Stimulated activated naive B cell treated with anti-CD40 and anti-IgM and Interleukin-4, amounts not matched to agents 10 μg/mL and 1 μg/mL and 100 μg/mL, for 72 hours (primary cell): ENCODE measurements around the gene ATG101.
"Not testable (repeated sequence)": the region's sequence is repeated elsewhere in the genome, so short reads cannot be mapped to it uniquely, and the experiment has no call there.

Experiments
- ATAC-seq, 2 donors: fragments of 150-1000 bp; cut with Tn5 transposase; replicated peaks; 2 replicates each; pipeline ENCODE4 v1.10.0; 2021; ENCODE audit warnings: moderate library complexity in 1 of 2
- DNase-seq: peaks from one replicate; pipeline ENCODE4 v3.0.0; 2021
- H3K27ac Mint-ChIP-seq: one replicate; pipeline ENCODE4 v1.8.0; 2022; ENCODE audit warnings: mild to moderate bottlenecking, mixed read lengths
- H3K27me3 Mint-ChIP-seq, 2 donors: one replicate each; pipeline ENCODE4 v1.8.0; 2022; ENCODE audit warnings: mixed read lengths in 2 of 2
- H3K36me3 Mint-ChIP-seq, 2 donors: one replicate each; pipeline ENCODE4 v1.8.0; 2022; ENCODE audit warnings: mixed read lengths in 2 of 2, mild to moderate bottlenecking in 1 of 2
- H3K4me1 Mint-ChIP-seq, 2 donors: one replicate each; pipeline ENCODE4 v1.8.0; 2022; ENCODE audit warnings: mixed read lengths in 2 of 2, mild to moderate bottlenecking in 1 of 2
- H3K4me3 Mint-ChIP-seq, 2 donors: one replicate each; pipeline ENCODE4 v1.8.0; 2022; ENCODE audit warnings: mild to moderate bottlenecking in 2 of 2, mixed read lengths in 2 of 2, moderate library complexity in 1 of 2
- H3K9me3 Mint-ChIP-seq, 2 donors: one replicate each; pipeline ENCODE4 v1.8.0; 2022; ENCODE audit warnings: mixed read lengths in 2 of 2, mild to moderate bottlenecking in 1 of 2

The ATG101 gene

DNA sequence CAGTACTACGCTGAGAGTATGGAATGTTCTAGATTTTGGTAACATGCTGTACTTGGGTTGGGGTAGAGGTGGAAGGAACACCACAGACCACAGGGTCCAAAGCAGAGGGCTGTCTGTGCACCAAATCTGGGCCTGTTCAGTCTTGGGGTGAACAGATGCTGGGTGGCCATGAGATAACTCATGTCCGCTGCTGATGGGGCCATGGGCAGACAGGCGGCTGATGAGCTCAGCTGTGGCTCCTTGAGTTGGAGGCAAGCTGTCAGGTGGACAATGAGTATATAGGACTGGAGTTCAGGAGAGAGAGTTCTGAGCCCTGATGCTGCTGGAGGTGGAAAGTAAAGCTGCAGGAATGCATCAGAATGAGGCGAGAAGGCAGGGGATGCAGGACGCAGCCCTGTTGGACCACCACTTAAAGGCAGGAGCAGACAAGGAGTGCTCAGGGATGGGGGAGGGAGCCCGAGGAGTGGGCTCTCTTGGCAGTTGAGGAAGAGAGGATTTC is 16.0 kb downstream of the ATG101 start:
- H3K4me1 Mint-ChIP-seq: peaks cover 37 to 48% of the 10 kb centered on the region in 2 donors
- no peak overlapping the region for H3K27ac Mint-ChIP-seq
- ATAC-seq (no peak), DNase-seq (no peak)
- peaks cover 0 to 10% of the 10 kb centered on the region in 2 donors for H3K36me3 Mint-ChIP-seq
- peaks cover 23 to 34% of the 10 kb centered on the region in 2 donors for H3K27me3 Mint-ChIP-seq
- no peaks in the 10 kb centered on the region for H3K9me3 Mint-ChIP-seq
- H3K4me3 Mint-ChIP-seq: no peak overlapping the region

DNA sequence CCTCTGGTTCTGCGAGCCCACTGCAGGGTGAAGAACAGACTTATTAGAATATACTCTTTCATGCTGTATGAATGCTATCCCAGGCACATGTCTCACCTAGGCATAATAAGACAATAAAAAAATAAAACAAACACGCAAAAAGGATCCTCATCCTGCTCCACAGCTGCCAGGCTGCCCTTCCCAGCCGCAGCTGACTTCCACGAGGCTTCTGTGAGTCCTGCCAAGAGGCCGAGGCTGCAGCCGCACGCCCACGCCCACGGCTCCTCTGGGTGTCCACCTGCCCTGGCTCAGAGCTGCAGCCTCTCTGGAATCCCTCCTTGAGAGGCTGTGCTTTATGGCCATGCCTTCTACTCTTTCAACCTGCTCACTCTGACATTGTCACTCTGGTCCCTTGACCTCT is 16.6 kb downstream of the ATG101 start:
- Mint-ChIP-seq H3K4me3 (no peak overlapping the region), H3K9me3 (no peaks in the 10 kb centered on the region)

DNA sequence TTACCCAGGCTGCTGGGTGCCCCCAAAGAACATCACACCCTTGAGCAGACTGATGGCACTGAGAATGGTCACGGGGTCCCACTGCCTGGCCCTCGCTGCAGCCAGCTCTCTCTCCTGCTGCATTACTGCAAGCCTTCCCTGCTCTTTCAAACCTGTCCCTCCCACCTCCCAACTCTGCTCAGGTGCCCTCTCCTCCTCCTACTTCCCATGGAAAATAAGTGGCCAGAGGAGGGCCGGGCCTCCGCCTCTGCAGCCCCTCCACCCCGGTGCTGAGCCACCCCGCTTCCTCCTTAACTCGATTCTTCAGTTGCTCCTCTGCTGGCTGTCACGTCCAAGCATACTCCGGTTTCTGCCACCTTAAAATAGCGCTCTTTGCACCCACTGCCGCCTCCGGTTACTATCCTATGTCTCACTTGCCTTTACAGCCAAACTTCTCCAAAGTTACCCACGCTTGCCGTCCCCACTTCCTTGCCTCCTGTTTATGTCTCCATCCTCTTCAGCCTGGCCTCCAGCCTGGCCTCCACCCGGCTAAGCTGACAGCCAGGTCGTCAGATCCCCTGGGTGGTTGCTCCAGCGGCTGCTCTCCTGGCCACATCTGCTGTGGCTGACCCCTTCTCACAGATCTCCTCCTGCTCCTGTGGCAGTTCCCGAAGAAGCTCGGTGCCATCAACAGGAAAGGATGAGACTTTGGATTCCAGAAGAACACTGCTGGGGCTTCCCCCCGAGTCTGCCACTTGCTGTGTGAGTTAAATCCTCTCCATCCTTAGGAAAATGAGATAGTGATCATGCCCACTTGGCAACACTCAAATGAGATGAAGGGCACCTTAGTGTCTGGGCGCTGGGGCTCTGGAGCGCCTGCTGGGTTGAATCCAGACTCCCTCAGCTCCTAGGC is 17.4 kb downstream of the ATG101 start:
- peaks cover 0 to 10% of the 10 kb centered on the region in 2 donors for H3K36me3 Mint-ChIP-seq
- H3K27ac Mint-ChIP-seq: peak overlapping the region; percentile 0
- no peaks in the 10 kb centered on the region for H3K9me3 Mint-ChIP-seq

More for the DNA sequence above, 16.6 kb downstream of the ATG101 start:
- peaks cover 33 to 42% of the 10 kb centered on the region in 2 donors for H3K4me1 Mint-ChIP-seq
- H3K27me3 Mint-ChIP-seq: peaks cover 29 to 40% of the 10 kb centered on the region in 2 donors
- DNase-seq: no peak
- no peak overlapping the region for H3K27ac Mint-ChIP-seq
- H3K36me3 Mint-ChIP-seq: peaks cover 0 to 10% of the 10 kb centered on the region in 2 donors
- no peak for ATAC-seq

DNA sequence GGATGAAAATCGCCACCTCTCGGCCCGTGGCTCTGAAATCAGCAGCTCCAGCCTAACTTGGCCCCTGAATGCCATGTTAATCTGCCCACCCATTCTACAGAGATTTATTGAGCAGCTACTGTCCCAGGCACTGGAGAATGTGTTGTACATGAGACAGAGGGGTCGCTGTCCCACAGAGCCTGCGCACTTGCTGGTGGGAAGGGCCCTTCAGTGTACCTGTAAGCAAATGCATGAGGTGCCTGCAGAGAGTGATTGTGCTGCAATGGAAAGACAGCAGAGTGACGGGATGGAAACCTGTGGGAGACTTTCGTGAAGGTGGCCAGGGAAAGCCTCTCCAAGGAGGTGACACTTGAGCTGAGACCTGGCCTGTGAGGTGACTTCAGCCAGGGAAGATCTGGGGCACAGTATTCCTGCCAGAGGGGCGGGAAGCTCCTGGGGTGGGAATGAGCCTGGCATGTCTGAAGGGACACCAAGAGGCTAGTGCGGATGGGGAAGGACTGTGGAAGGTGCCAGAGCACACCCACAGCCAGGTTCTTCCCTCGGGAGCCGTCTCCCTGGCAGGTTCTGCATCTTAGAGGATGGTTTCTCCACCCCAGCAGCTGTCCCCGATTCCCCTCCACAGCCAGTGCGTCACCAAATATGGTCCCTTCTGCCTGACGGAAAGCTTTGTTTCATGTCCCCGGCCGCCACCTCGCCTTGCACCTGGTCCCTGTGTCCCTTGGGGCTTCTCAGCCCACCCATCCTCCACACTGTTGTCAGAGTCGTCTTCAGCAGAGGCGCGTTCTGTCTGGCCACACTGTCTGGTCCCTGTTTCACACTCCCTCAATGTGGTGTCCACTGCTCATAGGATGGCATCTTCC is 18.4 kb downstream of the ATG101 start:
- Mint-ChIP-seq H3K36me3 (peaks cover 0 to 10% of the 10 kb centered on the region in 2 donors), H3K4me1 (peaks cover 22 to 23% of the 10 kb centered on the region in 2 donors), H3K4me3 (peak overlapping the region in 1 of 2 donors; percentile 2), H3K9me3 (no peaks in the 10 kb centered on the region), H3K27me3 (peaks cover 33 to 47% of the 10 kb centered on the region in 2 donors), H3K27ac (peak overlapping the region; percentile 68)
- peak; percentile 91 to 93 for ATAC-seq
- peak; percentile 46 for DNase-seq

More for the DNA sequence above, 17.4 kb downstream of the ATG101 start:
- DNase-seq (no peak), ATAC-seq (no peak)
- Mint-ChIP-seq H3K4me3 (no peak overlapping the region), H3K27me3 (peaks cover 33 to 47% of the 10 kb centered on the region in 2 donors), H3K4me1 (peaks cover 24 to 33% of the 10 kb centered on the region in 2 donors)

DNA sequence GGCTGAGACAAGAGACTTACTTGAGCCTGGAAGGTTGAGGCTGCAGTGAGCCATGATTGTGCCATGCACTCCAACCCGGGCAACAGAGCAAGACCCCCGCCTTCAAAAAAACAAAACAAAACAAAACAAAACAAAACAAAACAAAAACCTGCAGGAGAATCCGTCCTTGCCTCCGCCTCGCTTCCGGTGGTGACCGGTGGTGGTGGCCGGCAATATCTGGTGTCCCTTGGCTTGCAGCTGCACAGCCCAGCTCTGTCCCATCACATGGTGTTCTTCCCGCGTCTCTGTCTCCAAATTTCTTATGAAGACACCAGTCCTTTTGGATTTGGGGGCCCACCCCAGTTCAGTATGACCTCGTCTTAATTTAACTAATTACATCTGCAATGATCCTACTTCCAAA is 19.7 kb downstream of the ATG101 start:
- ATAC-seq: no peak
- Mint-ChIP-seq H3K27ac (no peak overlapping the region), H3K36me3 (peaks cover 0 to 7% of the 10 kb centered on the region in 2 donors), H3K9me3 (no peaks in the 10 kb centered on the region), H3K4me3 (no peak overlapping the region), H3K27me3 (peaks cover 33 to 47% of the 10 kb centered on the region in 2 donors), H3K4me1 (peaks cover 16 to 18% of the 10 kb centered on the region in 2 donors)
- no peak for DNase-seq

DNA sequence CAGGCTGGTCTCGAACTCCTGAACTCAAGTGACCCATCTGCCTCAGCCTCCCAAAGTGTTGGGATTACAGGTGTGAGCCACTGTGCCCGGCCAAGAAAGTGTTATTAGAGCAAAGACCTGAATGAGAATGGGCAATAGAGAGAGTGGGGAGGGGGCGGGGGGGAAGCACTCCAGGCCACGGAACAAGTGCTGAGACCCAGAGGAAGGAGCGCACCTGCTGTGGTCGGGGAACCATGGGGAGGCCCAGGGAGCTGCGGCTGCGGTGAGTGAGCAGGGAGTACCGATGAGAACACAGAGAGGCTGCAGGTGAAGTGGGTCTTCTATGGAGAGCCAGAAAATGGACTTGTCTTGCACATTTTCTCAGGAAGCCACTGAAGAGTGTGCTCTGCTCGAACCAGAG is 20.5 kb downstream of the ATG101 start:
- Mint-ChIP-seq H3K27me3 (peaks cover 34 to 50% of the 10 kb centered on the region in 2 donors), H3K9me3 (no peaks in the 10 kb centered on the region), H3K4me1 (peaks cover 16 to 18% of the 10 kb centered on the region in 2 donors), H3K27ac (no peak overlapping the region), H3K36me3 (peaks cover 0 to 7% of the 10 kb centered on the region in 2 donors), H3K4me3 (no peak overlapping the region)
- no peak for ATAC-seq
- DNase-seq: no peak

DNA sequence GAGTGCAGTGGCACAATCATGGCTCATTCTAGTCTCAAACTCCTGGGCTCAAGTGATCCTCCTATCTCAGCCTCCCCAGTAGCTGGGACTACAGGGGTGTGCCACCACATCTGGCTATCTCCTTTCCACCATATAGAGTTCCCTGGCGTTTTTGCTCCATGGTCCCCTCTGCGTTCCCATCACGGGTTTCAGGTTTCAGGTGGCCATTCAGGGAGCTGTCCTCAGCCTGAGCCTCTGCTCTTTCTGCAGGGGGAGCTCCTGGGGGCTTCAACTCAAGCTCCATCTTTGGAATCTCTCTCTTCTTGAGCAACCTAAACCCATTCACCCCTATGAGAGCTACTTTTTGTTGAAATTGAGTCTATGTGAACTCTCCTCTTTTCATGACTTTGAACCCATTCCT is 21.3 kb downstream of the ATG101 start:
- Mint-ChIP-seq H3K27me3 (peaks cover 40 to 55% of the 10 kb centered on the region in 2 donors), H3K36me3 (peaks cover 0 to 7% of the 10 kb centered on the region in 2 donors), H3K4me1 (peaks cover 16 to 18% of the 10 kb centered on the region in 2 donors), H3K9me3 (no peaks in the 10 kb centered on the region), H3K27ac (no peak overlapping the region), H3K4me3 (no peak overlapping the region)
- ATAC-seq (no peak), DNase-seq (no peak)

DNA sequence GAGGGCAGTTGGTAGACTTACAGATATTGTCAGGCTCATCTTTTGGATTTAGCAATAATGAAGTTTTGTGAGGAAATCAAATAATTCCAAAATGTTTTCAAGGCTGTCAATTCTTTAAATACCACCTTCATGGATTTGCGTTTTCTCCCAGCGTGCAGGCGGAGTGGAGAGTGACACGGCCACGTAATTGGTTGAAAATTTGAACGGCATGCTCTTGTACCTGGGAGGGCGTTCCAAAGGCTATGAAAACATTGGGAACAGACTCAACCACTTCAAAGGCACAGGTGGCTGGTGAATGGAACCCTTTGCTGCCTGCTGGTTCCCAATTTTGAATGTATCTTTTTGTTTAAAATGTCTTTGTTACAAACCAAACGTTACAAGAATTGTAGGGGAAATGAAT is 22.1 kb downstream of the ATG101 start:
- no peak for DNase-seq
- peaks cover 0 to 4% of the 10 kb centered on the region in 2 donors for H3K36me3 Mint-ChIP-seq
- H3K4me1 Mint-ChIP-seq: peaks cover 16 to 18% of the 10 kb centered on the region in 2 donors
- no peaks in the 10 kb centered on the region for H3K9me3 Mint-ChIP-seq
- ATAC-seq: no peak
- H3K4me3 Mint-ChIP-seq: no peak overlapping the region
- H3K27me3 Mint-ChIP-seq: peaks cover 37 to 50% of the 10 kb centered on the region in 2 donors
- no peak overlapping the region for H3K27ac Mint-ChIP-seq

DNA sequence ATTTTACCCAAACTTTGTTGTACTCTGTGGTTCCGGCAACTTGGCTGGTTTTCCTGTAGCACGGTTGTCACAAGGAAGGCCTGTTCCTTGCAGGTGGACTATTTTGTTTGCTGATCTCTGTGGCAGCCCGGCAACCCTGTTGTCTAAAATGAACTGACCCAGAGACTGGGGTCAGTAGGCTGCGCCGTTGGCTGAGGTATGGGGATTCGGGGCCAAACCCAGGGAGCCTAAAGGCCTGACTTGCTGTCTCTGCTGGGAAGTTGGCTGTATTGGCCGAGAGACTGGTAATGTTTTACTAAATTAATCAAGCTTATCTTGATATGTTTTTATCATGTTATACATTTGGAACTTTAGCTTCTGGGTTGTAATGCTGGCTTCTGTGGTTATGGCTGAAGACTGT is 23.6 kb downstream of the ATG101 start:
- Mint-ChIP-seq H3K27me3 (peaks cover 40 to 47% of the 10 kb centered on the region in 2 donors), H3K27ac (no peak overlapping the region), H3K9me3 (no peaks in the 10 kb centered on the region), H3K36me3 (no peaks in the 10 kb centered on the region), H3K4me1 (peaks cover 7 to 8% of the 10 kb centered on the region in 2 donors), H3K4me3 (no peak overlapping the region)
- no peak for ATAC-seq
- DNase-seq: no peak

DNA sequence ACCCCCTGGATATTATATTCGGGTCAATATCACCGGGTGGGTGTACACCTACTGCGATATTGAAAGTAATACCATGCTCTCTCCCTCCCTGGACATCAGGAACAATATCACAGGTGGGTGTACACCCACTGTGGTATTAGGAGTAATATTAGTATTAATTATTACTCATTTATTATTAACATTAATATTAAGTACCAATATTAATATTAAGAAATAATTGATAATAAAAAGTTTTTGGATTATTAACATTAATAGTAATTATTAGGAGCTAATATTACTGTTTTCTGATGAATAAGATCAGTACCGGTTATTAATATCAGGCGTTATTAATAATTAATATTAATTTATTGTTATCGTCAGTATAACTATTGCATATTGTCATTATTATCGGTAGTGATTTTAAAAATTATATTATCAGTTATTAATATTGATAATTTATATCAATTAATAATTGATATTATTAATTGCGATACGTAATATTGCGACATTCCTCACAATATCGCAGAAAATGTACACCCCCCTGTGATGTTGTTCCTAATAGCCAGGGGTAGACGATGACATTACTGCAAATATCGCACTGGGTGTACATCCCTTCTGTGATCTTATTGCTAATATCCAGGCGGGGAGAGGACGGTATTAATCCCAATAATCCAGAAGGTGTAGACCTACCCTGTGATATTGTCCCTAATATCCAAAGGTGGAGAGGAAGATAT is 26.7 kb downstream of the ATG101 start:
- Mint-ChIP-seq H3K36me3 (no peaks in the 10 kb centered on the region), H3K4me3 (no peak overlapping the region), H3K27me3 (peaks cover 28 to 34% of the 10 kb centered on the region in 2 donors), H3K9me3 (no peaks in the 10 kb centered on the region), H3K27ac (no peak overlapping the region), H3K4me1 (no peaks in the 10 kb centered on the region)
- ATAC-seq: no peak
- DNase-seq: no peak

DNA sequence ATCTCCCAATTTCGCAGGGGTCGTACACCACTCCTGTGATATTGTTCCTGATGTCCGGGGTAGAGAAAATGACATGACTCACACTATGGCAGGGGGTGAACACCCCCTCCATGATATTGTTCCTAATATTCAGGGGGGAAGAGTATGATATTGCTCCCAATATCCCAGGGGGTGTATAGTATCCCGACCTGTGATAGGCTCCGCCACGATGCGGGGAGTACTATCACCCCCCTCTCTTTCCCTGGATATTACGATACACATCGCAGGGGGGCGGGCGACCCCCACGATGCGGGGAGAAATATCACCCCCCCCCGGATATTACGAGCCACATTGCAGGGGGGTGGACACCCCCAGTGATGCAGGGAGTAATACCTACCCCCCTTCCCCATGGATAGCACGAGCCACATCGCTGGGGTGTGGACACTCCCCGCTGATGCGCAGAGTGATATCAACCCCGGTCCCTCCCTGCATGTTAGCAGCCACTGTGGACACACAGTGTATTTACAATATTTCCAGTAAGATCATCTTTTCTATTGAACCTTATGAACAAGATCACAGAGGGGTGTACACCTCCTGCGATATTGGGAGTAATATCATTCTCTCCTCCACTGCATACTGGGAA is 27.4 kb downstream of the ATG101 start:
- Mint-ChIP-seq H3K9me3 (no peaks in the 10 kb centered on the region), H3K36me3 (no peaks in the 10 kb centered on the region), H3K4me1 (no peaks in the 10 kb centered on the region), H3K4me3 (no peak overlapping the region), H3K27me3 (peaks cover 25 to 28% of the 10 kb centered on the region in 2 donors), H3K27ac (no peak overlapping the region)
- ATAC-seq: no peak
- no peak for DNase-seq

DNA sequence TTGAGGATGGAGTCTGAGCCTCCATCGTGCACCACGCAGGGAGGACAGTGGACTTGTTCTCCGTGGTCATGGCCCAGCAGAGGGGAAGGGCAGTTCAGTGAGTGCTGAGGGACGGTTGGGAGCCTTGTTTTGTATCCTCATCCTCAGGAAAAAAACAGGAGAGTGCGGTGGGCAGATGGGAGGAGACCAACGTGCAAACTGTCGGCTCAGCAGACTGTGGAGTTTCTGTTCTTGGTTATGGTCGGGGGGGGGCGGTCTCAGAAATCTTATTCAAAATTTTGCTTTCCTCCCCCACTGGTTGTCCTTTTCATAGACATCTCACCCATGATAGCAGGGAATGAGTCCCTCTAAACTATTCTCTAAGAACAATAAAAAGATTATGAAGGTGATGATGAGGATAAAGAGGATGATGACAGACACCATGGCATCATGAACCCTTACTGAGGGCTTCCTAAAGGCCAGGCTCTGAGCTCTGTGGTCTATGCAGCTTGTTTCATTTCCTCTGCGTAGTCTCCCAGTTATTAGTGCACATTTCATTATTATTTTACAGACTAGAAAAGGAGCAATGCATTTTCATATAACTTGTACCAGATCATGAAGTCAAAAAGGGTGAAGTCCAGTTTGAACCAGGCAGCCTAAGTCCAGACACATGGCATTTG is 34.8 kb downstream of the ATG101 start:
- peak overlapping the region; percentile 73 to 80 for H3K4me3 Mint-ChIP-seq

More for the DNA sequence above, 34.8 kb downstream of the ATG101 start:
- peaks cover 12 to 14% of the 10 kb centered on the region in 2 donors for H3K27me3 Mint-ChIP-seq
- peaks cover 15 to 23% of the 10 kb centered on the region in 2 donors for H3K4me1 Mint-ChIP-seq
- H3K9me3 Mint-ChIP-seq, H3K36me3 Mint-ChIP-seq: not testable (repeated sequence)
- peak overlapping the region; percentile 88 for H3K27ac Mint-ChIP-seq
- ATAC-seq: peak; percentile 53 to 54
- DNase-seq: peak; percentile 35
